PC-3 (cell line): ENCODE data around the gene CFAP99. TPM values are rescaled to one million over a fixed set of nuclear protein-coding genes. Genes with fewer than 3 reads are reported as not detected.

Experiments
- ATAC-seq: fragments of 200-7000 bp; cut with Tn5 transposase; 2 replicates; pipeline ENCODE4 v1.9.1; 2020; ENCODE audit warnings: mild to moderate bottlenecking, moderate library complexity
- BruUV-seq: library from RNA; stranded (reverse); fragments of 400-500 nt; replicated peaks from 2 replicates; lab custom pipeline; 2021; lab: Mats Ljungman, UMichigan
- CTCF ChIA-PET: fragments of 300-600 bp; sonication (Branson Sonifier 250); formaldehyde crosslinking; loops from one replicate; lab custom pipeline; 2022; ENCODE audit warnings: antibody characterized with exemption; lab: Charles Lee
- POLR2A ChIA-PET: fragments of 300-600 bp; sonication (Branson Sonifier 250); formaldehyde crosslinking; loops from one replicate; lab custom pipeline; 2022; ENCODE audit warnings: antibody characterized with exemption; ENCODE audit not compliant: unreplicated experiment; lab: Charles Lee
- DNase-seq: peaks from one replicate; pipeline ENCODE4 v3.0.0-alpha.2; 2015
- H2AFZ ChIP-seq: fragments of 300-600 bp; sonication (generic); 2 replicates; pipeline ENCODE4 v1.6.0; 2016; ENCODE audit warnings: antibody characterized with exemption, low read length
- H3F3A ChIP-seq: fragments of 300-600 bp; sonication (generic); one replicate; pipeline ENCODE4 v1.6.0; 2017; ENCODE audit warnings: antibody characterized with exemption, low read length, control low read depth, mild to moderate bottlenecking; ENCODE audit not compliant: unreplicated experiment
- H3K27ac ChIP-seq: fragments of 300-600 bp; sonication (generic); 2 replicates; pipeline ENCODE4 v1.5.1; 2016; ENCODE audit warnings: mild to moderate bottlenecking, low read length
- H3K27me3 ChIP-seq: fragments of 300-600 bp; sonication (generic); 2 replicates; pipeline ENCODE4 v1.6.1; 2016; ENCODE audit warnings: low read length, mixed read lengths
- H3K36me3 ChIP-seq: fragments of 300-600 bp; sonication (generic); 2 replicates; pipeline ENCODE4 v1.6.1; 2016; ENCODE audit warnings: low read depth, mixed run types, low read length, mixed read lengths
- H3K4me1 ChIP-seq: fragments of 300-600 bp; sonication (generic); 2 replicates; pipeline ENCODE4 v1.5.1; 2016; ENCODE audit warnings: low read length; ENCODE audit not compliant: insufficient read depth
- H3K4me2 ChIP-seq: fragments of 300-600 bp; sonication (generic); 2 replicates; pipeline ENCODE4 v1.6.0; 2016; ENCODE audit warnings: low read length
- H3K4me3 ChIP-seq: fragments of 300-600 bp; sonication (generic); 2 replicates; pipeline ENCODE4 v1.5.1; 2016; ENCODE audit warnings: mild to moderate bottlenecking, low read length, mixed read lengths
- H3K79me2 ChIP-seq: fragments of 300-600 bp; sonication (generic); 2 replicates; pipeline ENCODE4 v1.6.1; 2017; ENCODE audit warnings: low read length, mixed read lengths
- H3K9ac ChIP-seq: fragments of 300-600 bp; sonication (generic); 2 replicates; pipeline ENCODE4 v1.6.0; 2016; ENCODE audit warnings: mild to moderate bottlenecking, low read length
- H3K9me2 ChIP-seq: fragments of 300-600 bp; sonication (generic); replicated peaks from 2 replicates; pipeline ENCODE4 v1.6.1; 2016; ENCODE audit warnings: mixed run types, low read length, mixed read lengths
- H3K9me3 ChIP-seq: fragments of 300-600 bp; sonication (generic); 2 replicates; pipeline ENCODE4 v1.6.1; 2016; ENCODE audit warnings: low read length, mixed read lengths
- H4K20me1 ChIP-seq: fragments of 300-600 bp; sonication (generic); 2 replicates; pipeline ENCODE4 v1.6.1; 2016; ENCODE audit warnings: low read length, mixed read lengths
- EZH2 ChIP-seq: fragments of 300-600 bp; sonication (generic); IDR thresholded peaks from one replicate; pipeline ENCODE4 v1.6.1; 2017; ENCODE audit warnings: antibody characterized with exemption, mild to moderate bottlenecking, low read length; ENCODE audit not compliant: unreplicated experiment
- EZH2phosphoT487 ChIP-seq: fragments of 300-600 bp; sonication (generic); IDR thresholded peaks from 2 replicates; pipeline ENCODE4 v1.6.1; 2018; ENCODE audit warnings: mild to moderate bottlenecking, antibody characterized with exemption, low read length, borderline replicate concordance
- intact Hi-C: fragments of 100-400 bp; cut with micrococcal nuclease; formaldehyde crosslinking; loops from 2 replicates; pipeline ENCODE4 v1.9.0; 2023
- total RNA-seq: library from RNA; depleted of rRNA; stranded (reverse); fragments of >200 nt; gene quantifications from 2 replicates; pipeline ENCODE4 v1.2.3, GENCODE V29; 2014
- TF ChIP-seq, protein P1 (sequence below): fragments of 300-600 bp; sonication (generic); conservative IDR thresholded peaks from 2 replicates; pipeline ENCODE4 v1.5.1; 2017; ENCODE audit warnings: antibody characterized with exemption, low read depth, mild to moderate bottlenecking, low read length

CFAP99 gene
- total RNA-seq, 1 experiment from 2014 or later: not detected

DNA sequence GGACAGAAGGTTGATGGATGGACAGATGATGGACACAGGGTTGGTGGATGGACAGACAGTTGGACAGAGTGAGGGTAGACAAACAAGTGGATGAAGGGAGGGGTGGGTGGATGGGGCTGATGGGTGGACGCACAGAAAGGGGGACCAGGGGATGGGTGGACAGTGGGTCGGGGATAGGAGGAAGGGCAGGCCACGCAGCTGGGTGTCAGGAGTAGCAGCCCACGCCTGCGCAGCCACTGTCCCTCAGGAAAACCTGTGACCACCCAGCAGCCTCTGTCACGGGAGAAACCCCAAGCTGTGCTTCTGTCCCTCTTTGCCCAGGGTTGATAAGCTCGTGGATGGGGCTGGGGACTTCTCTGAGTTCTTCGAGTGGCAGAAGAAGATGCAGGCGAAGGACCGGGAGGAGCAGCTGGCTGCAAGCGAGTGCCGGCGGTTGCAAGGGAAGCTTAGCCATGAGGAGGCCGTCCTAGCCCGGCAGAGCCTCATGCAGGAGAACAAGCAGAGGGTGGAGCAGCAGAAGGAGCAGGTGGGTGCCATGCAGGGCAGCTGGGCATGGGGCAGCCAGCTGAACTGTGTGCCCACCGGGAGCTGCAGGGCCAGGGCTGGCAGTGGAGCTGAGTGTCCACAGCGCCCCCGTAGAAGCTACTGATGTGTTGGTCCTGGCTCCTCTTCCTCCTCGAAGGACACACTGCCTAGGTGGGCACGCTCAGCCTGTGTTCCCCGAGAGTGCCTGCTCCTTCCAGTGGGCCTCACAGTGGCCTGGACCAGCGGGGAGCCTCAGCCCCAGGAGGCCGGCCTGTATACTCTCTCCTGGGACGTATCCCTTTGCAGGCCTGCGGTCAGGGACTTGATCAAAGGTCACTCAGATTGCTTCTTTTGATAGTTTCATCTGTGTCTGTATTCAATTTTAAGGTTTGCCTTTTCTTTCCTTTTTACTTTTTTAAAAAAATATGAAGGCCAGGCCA lies 33.3 kb downstream of the CFAP99 start:
- H3K27ac ChIP-seq: no peak overlapping the region
- no peak for ATAC-seq
- H2AFZ ChIP-seq: no peak overlapping the region
- POLR2A ChIA-PET: no interaction called here
- H3K9me2 ChIP-seq: no peaks in the 10 kb centered on the region
- no peak overlapping the region for H3K4me3 ChIP-seq
- CTCF ChIA-PET: no interaction called here
- no peak overlapping the region for H3K9ac ChIP-seq
- no TSS peak for BruUV-seq
- H3K36me3 ChIP-seq: no peaks in the 10 kb centered on the region
- H3F3A ChIP-seq: no peaks in the 10 kb centered on the region
- DNase-seq: no peak
- no peaks in the 10 kb centered on the region for H3K4me1 ChIP-seq
- no peak overlapping the region for H3K4me2 ChIP-seq
- intact Hi-C loops: no loop called here
- no peaks in the 10 kb centered on the region for H3K9me3 ChIP-seq
- H3K27me3 ChIP-seq: no peaks in the 10 kb centered on the region
- H4K20me1 ChIP-seq: no peaks in the 10 kb centered on the region
- H3K79me2 ChIP-seq: no peaks in the 10 kb centered on the region
- TF ChIP-seq EZH2: no peak
- no peak for TF ChIP-seq EZH2phosphoT487
- TF ChIP-seq, protein P1, sequence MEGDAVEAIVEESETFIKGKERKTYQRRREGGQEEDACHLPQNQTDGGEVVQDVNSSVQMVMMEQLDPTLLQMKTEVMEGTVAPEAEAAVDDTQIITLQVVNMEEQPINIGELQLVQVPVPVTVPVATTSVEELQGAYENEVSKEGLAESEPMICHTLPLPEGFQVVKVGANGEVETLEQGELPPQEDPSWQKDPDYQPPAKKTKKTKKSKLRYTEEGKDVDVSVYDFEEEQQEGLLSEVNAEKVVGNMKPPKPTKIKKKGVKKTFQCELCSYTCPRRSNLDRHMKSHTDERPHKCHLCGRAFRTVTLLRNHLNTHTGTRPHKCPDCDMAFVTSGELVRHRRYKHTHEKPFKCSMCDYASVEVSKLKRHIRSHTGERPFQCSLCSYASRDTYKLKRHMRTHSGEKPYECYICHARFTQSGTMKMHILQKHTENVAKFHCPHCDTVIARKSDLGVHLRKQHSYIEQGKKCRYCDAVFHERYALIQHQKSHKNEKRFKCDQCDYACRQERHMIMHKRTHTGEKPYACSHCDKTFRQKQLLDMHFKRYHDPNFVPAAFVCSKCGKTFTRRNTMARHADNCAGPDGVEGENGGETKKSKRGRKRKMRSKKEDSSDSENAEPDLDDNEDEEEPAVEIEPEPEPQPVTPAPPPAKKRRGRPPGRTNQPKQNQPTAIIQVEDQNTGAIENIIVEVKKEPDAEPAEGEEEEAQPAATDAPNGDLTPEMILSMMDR: no peak

DNA sequence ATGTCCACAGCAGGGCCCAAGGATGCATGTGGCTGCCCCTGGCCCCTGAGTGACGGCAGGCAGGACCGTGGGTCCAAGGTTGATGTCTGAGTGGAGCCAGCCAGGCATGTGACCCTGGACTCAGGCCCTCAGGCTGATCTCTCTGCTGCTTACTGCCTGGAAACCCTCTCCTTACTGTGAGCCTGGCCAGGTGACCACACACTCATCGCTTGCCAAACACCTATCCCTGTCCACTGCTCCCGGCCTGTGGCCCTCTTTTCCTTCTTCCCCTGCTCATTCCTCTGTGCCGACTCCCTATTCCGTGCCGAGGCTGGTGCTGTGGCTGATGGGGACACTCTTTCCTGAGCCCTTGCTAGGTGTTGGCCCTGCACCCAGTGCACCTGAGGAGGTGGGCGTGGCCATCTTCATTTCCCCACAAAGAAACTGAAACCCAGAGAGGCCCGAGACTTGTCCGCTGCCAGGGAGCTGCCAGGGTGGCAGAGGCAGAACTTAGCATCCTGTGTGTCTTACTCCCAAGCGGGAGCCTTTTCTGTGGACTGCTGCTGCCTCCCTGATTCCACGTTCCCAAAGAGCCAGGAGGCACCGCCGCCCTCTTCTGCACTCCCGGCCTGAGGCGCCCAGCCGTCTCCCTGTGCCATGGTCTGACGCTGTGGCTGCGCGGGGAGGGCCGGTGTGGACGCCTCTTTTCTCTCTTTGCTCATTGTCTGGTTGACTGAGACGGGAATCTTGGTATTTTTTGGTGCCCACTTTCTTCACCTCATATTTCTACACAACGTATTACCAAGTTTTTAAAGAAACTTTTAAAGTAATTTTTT lies 38.9 kb downstream of the CFAP99 start:
- H3K27me3 ChIP-seq: no peaks in the 10 kb centered on the region
- H3K4me3 ChIP-seq: no peak overlapping the region
- H3K4me2 ChIP-seq: no peak overlapping the region
- ChIA-PET POLR2A (no interaction called here), CTCF (no interaction called here)
- no peaks in the 10 kb centered on the region for H3K4me1 ChIP-seq
- intact Hi-C loops: no loop called here
- no peaks in the 10 kb centered on the region for H3K36me3 ChIP-seq
- ATAC-seq (no peak), DNase-seq (no peak)
- no peak overlapping the region for H2AFZ ChIP-seq
- H3K9me3 ChIP-seq: no peaks in the 10 kb centered on the region
- H3K9me2 ChIP-seq: no peaks in the 10 kb centered on the region
- H3K9ac ChIP-seq: no peak overlapping the region
- no peaks in the 10 kb centered on the region for H3K79me2 ChIP-seq
- no TSS peak for BruUV-seq
- H3F3A ChIP-seq: no peaks in the 10 kb centered on the region
- TF ChIP-seq, protein P1: no peak
- TF ChIP-seq EZH2: no peak
- TF ChIP-seq EZH2phosphoT487: no peak
- no peak overlapping the region for H3K27ac ChIP-seq
- no peaks in the 10 kb centered on the region for H4K20me1 ChIP-seq
